Naive thymus-derived CD4-positive, alpha-beta T cell (primary cell): Measurements from ENCODE around the gene DMKN. TPM values are rescaled to one million over a fixed set of nuclear protein-coding genes. Genes with fewer than 3 reads are reported as not detected.

ENCODE experiments used
- ATAC-seq: fragments of 150-1000 bp; cut with Tn5 transposase; 2 replicates; pipeline ENCODE4 v1.10.0; 2021; ENCODE audit warnings: mild to moderate bottlenecking, moderate library complexity
- CTCF ChIA-PET: fragments of 350-600 bp; sonication (Branson Sonifier 250); formaldehyde crosslinking; loops from one replicate; lab custom pipeline; 2021; ENCODE audit warnings: antibody characterized with exemption; lab: Charles Lee
- POLR2A ChIA-PET: fragments of 350-600 bp; sonication (Branson Sonifier 250); formaldehyde crosslinking; loops from one replicate; lab custom pipeline; 2021; ENCODE audit warnings: antibody characterized with exemption, inconsistent platforms; lab: Charles Lee
- DNase-seq, 9 donors: peaks; one replicate each; pipeline versions ENCODE4 v3.0.0 to v3.0.0-alpha.2; 2020 to 2022; ENCODE audit warnings: mixed read lengths in 1 of 9
- H3K27ac ChIP-seq: one replicate; pipeline ENCODE4 v1.7.0; 2013; ENCODE audit warnings: mild to moderate bottlenecking, low read depth, low read length, moderate library complexity
- H3K27me3 ChIP-seq, 2 donors: one replicate each; pipeline ENCODE4 v1.7.0; 2013; ENCODE audit warnings: low read length in 2 of 2, mild to moderate bottlenecking in 2 of 2, moderate library complexity in 2 of 2; ENCODE audit not compliant: control insufficient read depth in 2 of 2, insufficient read depth in 2 of 2
- H3K36me3 ChIP-seq, 3 experiments: 1 replicate in 2 of 3; 2 replicates in 1 of 3; pipeline ENCODE4 v1.7.0; 2013; ENCODE audit warnings: low read length in 3 of 3, mild to moderate bottlenecking in 3 of 3, moderate library complexity in 1 of 3; ENCODE audit not compliant: insufficient read depth in 3 of 3, control insufficient read depth in 2 of 3
- H3K4me1 ChIP-seq, 2 donors: one replicate each; pipeline ENCODE4 v1.7.0; 2013; ENCODE audit warnings: low read length in 2 of 2, mild to moderate bottlenecking in 2 of 2, moderate library complexity in 1 of 2; ENCODE audit not compliant: control insufficient read depth in 2 of 2, insufficient read depth in 2 of 2
- H3K4me3 ChIP-seq: 2 replicates; pipeline ENCODE4 v1.7.0; 2013; ENCODE audit warnings: mild to moderate bottlenecking, low read length
- H3K9me3 ChIP-seq, 3 experiments: 1 replicate in 2 of 3; 2 replicates in 1 of 3; pipeline ENCODE4 v1.7.0; 2013; ENCODE audit warnings: low read length in 3 of 3; ENCODE audit not compliant: control insufficient read depth in 2 of 3
- H3K27ac Mint-ChIP-seq, 9 donors: one replicate each; pipeline ENCODE4 v1.8.0; 2020 to 2022; ENCODE audit warnings: mixed read lengths in 9 of 9, mild to moderate bottlenecking in 8 of 9, moderate library complexity in 5 of 9, inconsistent platforms in 2 of 9
- H3K27me3 Mint-ChIP-seq, 5 donors: one replicate each; pipeline ENCODE4 v1.8.0; 2021 to 2022; ENCODE audit warnings: mixed read lengths in 5 of 5, mild to moderate bottlenecking in 1 of 5
- H3K36me3 Mint-ChIP-seq, 5 donors: one replicate each; pipeline ENCODE4 v1.8.0; 2020 to 2022; ENCODE audit warnings: mixed read lengths in 5 of 5, mild to moderate bottlenecking in 3 of 5, inconsistent platforms in 1 of 5
- H3K4me1 Mint-ChIP-seq, 7 donors: one replicate each; pipeline ENCODE4 v1.8.0; 2020 to 2022; ENCODE audit warnings: mixed read lengths in 7 of 7, mild to moderate bottlenecking in 3 of 7, inconsistent platforms in 1 of 7
- H3K4me3 Mint-ChIP-seq, 10 donors: one replicate each; pipeline ENCODE4 v1.8.0; 2020 to 2022; ENCODE audit warnings: mild to moderate bottlenecking in 10 of 10, mixed read lengths in 10 of 10, moderate library complexity in 6 of 10, inconsistent platforms in 2 of 10
- H3K9me3 Mint-ChIP-seq, 11 donors: one replicate each; pipeline ENCODE4 v1.8.0; 2020 to 2022; ENCODE audit warnings: mixed read lengths in 11 of 11, mild to moderate bottlenecking in 4 of 11, inconsistent platforms in 1 of 11, moderate library complexity in 1 of 11
- intact Hi-C, 2 donors: fragments of 100-400 bp; cut with micrococcal nuclease; formaldehyde crosslinking; loops; one replicate each; pipeline ENCODE4 v1.15.1; 2023
- polyA plus RNA-seq, 2 donors: library from polyadenylated mRNA; unstranded; fragments of 300-500 nt; fragmentation: Illumina TruSeq; gene quantifications; one replicate each; pipeline ENCODE4 v1.2.3, GENCODE V29; 2021
- total RNA-seq, 6 experiments: library from RNA in 5 of 6; stranded (reverse) in 5 of 6; gene quantifications; 1 replicate in 5 of 6; 2 replicates in 1 of 6; pipeline ENCODE4 v1.2.3 and lab custom pipeline; 2021 to 2026

The DMKN gene
- total and polyA plus RNA-seq, 7 experiments from 2014 or later, result 0.54 to 0.76 TPM; not detected in 5

- Histone ChIP-seq H3K27me3 (peaks cover 0 to 10% of the 10 kb centered on the region in 2 donors), H3K27ac (no peak overlapping the region), H3K4me1 (peaks cover 0 to 12% of the 10 kb centered on the region in 2 donors), H3K36me3 (no peaks in the 10 kb centered on the region), H3K9me3 (no peaks in the 10 kb centered on the region), H3K4me3 (no peak overlapping the region)
- ChIA-PET CTCF (no interaction called here), POLR2A (no interaction called here)
- DNase-seq (no peak), ATAC-seq (no peak)
- intact Hi-C loops, result no loop called here
- H3K4me3 Mint-ChIP-seq, result peak overlapping the region in 2 of 10 donors; percentile 1 to 32
- peaks cover 0 to 8% (median 0%) of the 10 kb centered on the region in 11 donors for H3K9me3 Mint-ChIP-seq
- peaks cover 0 to 8% (median 1%) of the 10 kb centered on the region in 5 donors for H3K36me3 Mint-ChIP-seq
- H3K4me1 Mint-ChIP-seq, result peaks cover 0 to 24% (median 11%) of the 10 kb centered on the region in 7 donors
- no peak overlapping the region for H3K27ac Mint-ChIP-seq
- peaks cover 38 to 54% (median 45%) of the 10 kb centered on the region in 5 donors for H3K27me3 Mint-ChIP-seq
Observed at GRCh38 chr19:35559781-35560180, 46.3 kb upstream of the DMKN start.

GRCh38 chr19:35559281-35559659 is 45.8 kb upstream of the DMKN start:
- no peak overlapping the region for H3K27ac ChIP-seq
- Mint-ChIP-seq H3K27me3 (peaks cover 38 to 48% (median 45%) of the 10 kb centered on the region in 5 donors), H3K4me3 (peak overlapping the region in 5 of 10 donors; percentile 32 to 84 (median 41)), H3K4me1 (peaks cover 0 to 24% (median 11%) of the 10 kb centered on the region in 7 donors), H3K36me3 (peaks cover 0 to 8% (median 1%) of the 10 kb centered on the region in 5 donors), H3K27ac (no peak overlapping the region), H3K9me3 (peaks cover 0 to 8% (median 0%) of the 10 kb centered on the region in 11 donors)
- ChIA-PET POLR2A (no interaction called here), CTCF (no interaction called here)
- peaks cover 0 to 10% of the 10 kb centered on the region in 2 donors for H3K27me3 ChIP-seq
- no peak for ATAC-seq
- no peak for DNase-seq
- H3K9me3 ChIP-seq, result no peaks in the 10 kb centered on the region
- intact Hi-C loops, result no loop called here
- no peak overlapping the region for H3K4me3 ChIP-seq
- H3K4me1 ChIP-seq, result peaks cover 0 to 12% of the 10 kb centered on the region in 2 donors
- H3K36me3 ChIP-seq, result no peaks in the 10 kb centered on the region

GRCh38 chr19:35558400-35559280 is 45.2 kb upstream of the DMKN start:
- intact Hi-C loops, result no loop called here
- peak overlapping the region; percentile 33 for H3K4me3 ChIP-seq
- no peak for ATAC-seq
- peaks cover 38 to 47% (median 45%) of the 10 kb centered on the region in 5 donors for H3K27me3 Mint-ChIP-seq
- H3K4me3 Mint-ChIP-seq, result peak overlapping the region in 8 of 10 donors; percentile 27 to 87 (median 48)
- H3K4me1 Mint-ChIP-seq, result peaks cover 0 to 24% (median 11%) of the 10 kb centered on the region in 7 donors
- no peak overlapping the region for H3K27ac Mint-ChIP-seq
- peaks cover 0 to 12% of the 10 kb centered on the region in 2 donors for H3K4me1 ChIP-seq
- POLR2A ChIA-PET, result no interaction called here
- DNase-seq, result no peak
- H3K9me3 ChIP-seq, result no peaks in the 10 kb centered on the region
- H3K27me3 ChIP-seq, result peaks cover 0 to 10% of the 10 kb centered on the region in 2 donors
- no peak overlapping the region for H3K27ac ChIP-seq
- peaks cover 0 to 8% (median 1%) of the 10 kb centered on the region in 5 donors for H3K36me3 Mint-ChIP-seq
- CTCF ChIA-PET, result no interaction called here
- no peaks in the 10 kb centered on the region for H3K36me3 ChIP-seq
- H3K9me3 Mint-ChIP-seq, result peaks cover 0 to 8% (median 0%) of the 10 kb centered on the region in 11 donors

GRCh38 chr19:35557539-35558399 is 44.3 kb upstream of the DMKN start:
- peak overlapping the region; percentile 48 to 87 (median 80) for H3K4me3 Mint-ChIP-seq
- DNase-seq (peak in 8 of 9 donors; percentile 18 to 62 (median 29)), ATAC-seq (peak; percentile 74)
- peaks cover 36 to 47% (median 39%) of the 10 kb centered on the region in 5 donors for H3K27me3 Mint-ChIP-seq
- Histone ChIP-seq H3K36me3 (no peaks in the 10 kb centered on the region), H3K27ac (no peak overlapping the region), H3K4me3 (peak overlapping the region; percentile 33), H3K4me1 (peaks cover 0 to 12% of the 10 kb centered on the region in 2 donors), H3K27me3 (peaks cover 0 to 10% of the 10 kb centered on the region in 2 donors), H3K9me3 (no peaks in the 10 kb centered on the region)
- ChIA-PET CTCF (no interaction called here), POLR2A (no interaction called here)
- H3K9me3 Mint-ChIP-seq, result peaks cover 0 to 8% (median 0%) of the 10 kb centered on the region in 11 donors
- intact Hi-C loops, result no loop called here
- peaks cover 0 to 24% (median 11%) of the 10 kb centered on the region in 7 donors for H3K4me1 Mint-ChIP-seq
- H3K36me3 Mint-ChIP-seq, result peaks cover 0 to 8% (median 1%) of the 10 kb centered on the region in 5 donors
- peak overlapping the region in 2 of 9 donors; percentile 21 to 55 for H3K27ac Mint-ChIP-seq

- Histone ChIP-seq H3K4me3 (no peak overlapping the region), H3K27me3 (peaks cover 0 to 10% of the 10 kb centered on the region in 2 donors), H3K27ac (no peak overlapping the region), H3K4me1 (peaks cover 0 to 12% of the 10 kb centered on the region in 2 donors), H3K9me3 (no peaks in the 10 kb centered on the region), H3K36me3 (no peaks in the 10 kb centered on the region)
- Mint-ChIP-seq H3K4me1 (peaks cover 0 to 24% (median 11%) of the 10 kb centered on the region in 7 donors), H3K27me3 (peaks cover 28 to 46% (median 31%) of the 10 kb centered on the region in 5 donors), H3K9me3 (peaks cover 0 to 7% (median 0%) of the 10 kb centered on the region in 11 donors), H3K4me3 (peak overlapping the region; percentile 30 to 85 (median 78)), H3K36me3 (peaks cover 0 to 8% (median 0%) of the 10 kb centered on the region in 5 donors), H3K27ac (peak overlapping the region in 3 of 9 donors; percentile 47 to 55 (median 54))
- intact Hi-C loops, result no loop called here
- ChIA-PET POLR2A (interaction anchor here (0.8 kb wide), 1 partner anchor 9 kb away, joined by 3 read pairs; no protein-coding TSS in a partner anchor), CTCF (no interaction called here)
- DNase-seq, result no peak
- ATAC-seq, result no peak
Observed at GRCh38 chr19:35556846-35557538, 43.5 kb upstream of the DMKN start.
